Gastrocnemius medialis (tissue), 4 donors: Measurements from ENCODE around the gene ETFDH. TPM values are rescaled to one million over a fixed set of nuclear protein-coding genes. Genes with fewer than 3 reads are reported as not detected.

ENCODE experiments used
- ATAC-seq, 2 donors: fragments of 150-250 bp; one replicate each; pipeline ENCODE4 v1.9.1; 2016
- DNase-seq, 2 donors: peaks; one replicate each; pipeline ENCODE4 v3.0.0-alpha.2; 2019
- H3K27ac ChIP-seq, 4 donors: fragments of 200-600 bp; sonication (generic); 1 replicate in 1 of 4; 2 replicates in 3 of 4; pipeline ENCODE4 v1.5.1; 2016 to 2018; ENCODE audit warnings: mild to moderate bottlenecking in 2 of 4, moderate library complexity in 1 of 4
- H3K27me3 ChIP-seq, 3 donors: fragments of 200-600 bp; sonication (generic) in 2 of 3; 1 replicate in 1 of 3; 2 replicates in 2 of 3; pipeline versions ENCODE4 v1.5.1 to v1.6.0; 2016 to 2019; ENCODE audit warnings: mild to moderate bottlenecking in 1 of 3, moderate library complexity in 1 of 3
- H3K36me3 ChIP-seq, 2 donors: fragments of 200-600 bp; sonication (generic) in 1 of 2; one replicate each; pipeline ENCODE4 v1.5.1; 2017 to 2018
- H3K4me1 ChIP-seq, 2 donors: fragments of 200-600 bp; sonication (generic) in 1 of 2; one replicate each; pipeline ENCODE4 v1.5.1; 2016 to 2017; ENCODE audit warnings: mild to moderate bottlenecking in 2 of 2
- H3K4me3 ChIP-seq, 4 donors: fragments of 200-600 bp; sonication (generic) in 3 of 4; 1 replicate in 1 of 4; 2 replicates in 3 of 4; pipeline ENCODE4 v1.5.1; 2016 to 2019; ENCODE audit warnings: mild to moderate bottlenecking in 2 of 4
- H3K9me3 ChIP-seq, 3 donors: fragments of 200-600 bp; sonication (generic) in 2 of 3; 1 replicate in 1 of 3; 2 replicates in 2 of 3; pipeline ENCODE4 v1.5.1; 2016 to 2019
- CTCF ChIP-seq, 5 experiments: fragments of 450-650 bp in 3 of 5; fragments of 200-600 bp in 2 of 5; sonication (generic) in 2 of 5; IDR thresholded peaks in 4 of 5; conservative IDR thresholded peaks in 1 of 5; 1 replicate in 4 of 5; 2 replicates in 1 of 5; pipeline ENCODE4 v1.5.1; 2016 to 2019; ENCODE audit warnings: antibody characterized with exemption in 5 of 5, mild to moderate bottlenecking in 3 of 5, moderate library complexity in 3 of 5
- POLR2A ChIP-seq, 2 donors: fragments of 450-650 bp; IDR thresholded peaks; one replicate each; pipeline ENCODE4 v1.6.1; 2017; ENCODE audit warnings: antibody characterized with exemption in 2 of 2, mild to moderate bottlenecking in 2 of 2, moderate library complexity in 2 of 2
- in situ Hi-C, 4 donors: fragments of 200-750 bp; cut with MboI; loops; one replicate each; pipeline versions ENCODE4 v1.15.0 to v1.8.0; 2017; ENCODE audit warnings: low sequenced_read_pairs in 4 of 4
- intact Hi-C: fragments of 100-400 bp; cut with DNase I; formaldehyde crosslinking; loops from one replicate; pipeline ENCODE4 v1.15.1; 2023; ENCODE audit warnings: low total_unique reads
- total RNA-seq, 4 donors: library from RNA; depleted of rRNA; stranded (reverse); fragments of >200 nt; gene quantifications; one replicate each; pipeline versions ENCODE4 v1.1.0 to v1.2.3, GENCODE V29; 2016

Gene ETFDH
- total RNA-seq, 4 donors from 2014 or later: 53.1 to 83.1 (median 62.0) TPM

GRCh38 chr4:158671665-158671914, 506 bp upstream of the ETFDH start, which contains the start of gene C4orf46:
Gene C4orf46 (minus strand): TSS chr4:158671887. CDS start chr4:158671801, 86 bp downstream.
- TF ChIP-seq CTCF (IDR thresholded peaks at IDR 0.05 in 4 of 5, conservative IDR thresholded peaks at IDR 0.05 in 1 of 5) (no peak), POLR2A (IDR thresholded peaks at IDR 0.05) (no peak)
- DNase-seq (no peak), ATAC-seq (peak in 1 of 2 donors; percentile 7)
- Histone ChIP-seq H3K4me1 (peaks cover 24 to 26% of the 10 kb centered on the region in 2 donors), H3K9me3 (no peaks in the 10 kb centered on the region), H3K27ac (peak within 1 kb of the TSS; percentile 94 to 99 (median 97)), H3K27me3 (no peaks in the 10 kb centered on the region), H3K36me3 (no peaks in the 10 kb centered on the region), H3K4me3 (peak within 1 kb of the TSS; percentile 72 to 93 (median 82))
- in situ Hi-C loops (loop anchor here in 1 of 4 donors (10.0 kb wide), 1 partner anchor 53 kb away; the partner anchor contains the start of gene PPID), intact Hi-C loops (loop anchor here (1.0 to 5.0 kb wide), 3 partner anchors 46 to 431 kb away; partner anchors contain the start of gene RAPGEF2)

GRCh38 chr4:158673633-158674032, 1.5 kb downstream of the ETFDH start:
- peak overlapping the region; percentile 94 to 99 (median 97) for H3K27ac ChIP-seq
- H3K4me1 ChIP-seq: peaks cover 24 to 26% of the 10 kb centered on the region in 2 donors
- no peaks in the 10 kb centered on the region for H3K9me3 ChIP-seq
- H3K36me3 ChIP-seq: no peaks in the 10 kb centered on the region
- peak overlapping the region in 1 of 4 donors; percentile 75 for H3K4me3 ChIP-seq
- TF ChIP-seq CTCF (IDR thresholded peaks at IDR 0.05 in 4 of 5, conservative IDR thresholded peaks at IDR 0.05 in 1 of 5) (no peak), POLR2A (IDR thresholded peaks at IDR 0.05) (no peak)
- ATAC-seq (no peak), DNase-seq (no peak)
- intact Hi-C loops (loop anchor here (2.0 to 5.0 kb wide), 4 partner anchors 49 to 429 kb away; partner anchors contain the start of genes FNIP2, PPID and RAPGEF2), in situ Hi-C loops (loop anchor here in 1 of 4 donors (10.0 kb wide), 1 partner anchor 51 kb away; the partner anchor contains the start of gene PPID)
- H3K27me3 ChIP-seq: no peaks in the 10 kb centered on the region

GRCh38 chr4:158676076-158676475, 4.0 kb downstream of the ETFDH start:
- DNase-seq: no peak
- Histone ChIP-seq H3K4me3 (no peak overlapping the region), H3K27me3 (no peaks in the 10 kb centered on the region), H3K4me1 (peaks cover 15 to 16% of the 10 kb centered on the region in 2 donors), H3K36me3 (no peaks in the 10 kb centered on the region), H3K27ac (no peak overlapping the region), H3K9me3 (no peaks in the 10 kb centered on the region)
- intact Hi-C loops: no loop called here
- ATAC-seq: no peak
- in situ Hi-C loops: loop anchor here in 1 of 4 donors (10.0 kb wide), 1 partner anchor 49 kb away; the partner anchor contains the start of gene PPID
- no peak for TF ChIP-seq CTCF (IDR thresholded peaks at IDR 0.05 in 4 of 5, conservative IDR thresholded peaks at IDR 0.05 in 1 of 5)
- no peak for TF ChIP-seq POLR2A (IDR thresholded peaks at IDR 0.05)

- Histone ChIP-seq H3K4me3 (no peak overlapping the region), H3K4me1 (peaks cover under 1 to 10% of the 10 kb centered on the region in 2 donors), H3K27ac (no peak overlapping the region), H3K27me3 (no peaks in the 10 kb centered on the region), H3K36me3 (peaks cover 0 to 8% of the 10 kb centered on the region in 2 donors), H3K9me3 (no peaks in the 10 kb centered on the region)
- ATAC-seq (no peak), DNase-seq (no peak)
- intact Hi-C loops: no loop called here
- no peak for TF ChIP-seq POLR2A (IDR thresholded peaks at IDR 0.05)
- TF ChIP-seq CTCF (IDR thresholded peaks at IDR 0.05 in 4 of 5, conservative IDR thresholded peaks at IDR 0.05 in 1 of 5): no peak
- in situ Hi-C loops: loop anchor here in 1 of 4 donors (10.0 kb wide), 1 partner anchor 46 kb away; the partner anchor contains the start of gene PPID
Observed at GRCh38 chr4:158678767-158679166, 6.7 kb downstream of the ETFDH start.
